Putamen (tissue), 1 donor: Measurements from ENCODE around the gene KCTD18.

ENCODE experiments used
- DNase-seq: peaks from one replicate; pipeline ENCODE4 v3.0.0-alpha.2; 2016; ENCODE audit warnings: low spot score

The KCTD18 gene

GRCh38 chr2:200509612-200510433 is at the start of gene KCTD18:
Gene KCTD18 (minus strand): TSS chr2:200510068. CDS start chr2:200507016, 3,052 bp downstream.
- DNase-seq: peak; percentile 89

GRCh38 chr2:200540793-200541192 is 30.9 kb upstream of the KCTD18 start:
- no peak for DNase-seq

GRCh38 chr2:200538139-200538538 is 28.3 kb upstream of the KCTD18 start:
- DNase-seq: no peak

GRCh38 chr2:200534572-200534971 is 24.7 kb upstream of the KCTD18 start:
- no peak for DNase-seq

GRCh38 chr2:200533754-200534153 is 23.9 kb upstream of the KCTD18 start:
- no peak for DNase-seq

GRCh38 chr2:200528228-200528627 is 18.4 kb upstream of the KCTD18 start:
- DNase-seq: no peak

- DNase-seq: peak; percentile 96
These were observed 16.2 kb upstream of the KCTD18 start, which contains the start of gene SGO2 for GRCh38 chr2:200525882-200526651. Gene SGO2 (plus strand): TSS chr2:200526207. CDS start chr2:200532976, 6,769 bp downstream.

- no peak for DNase-seq
These were observed 15.6 kb upstream of the KCTD18 start for GRCh38 chr2:200525551-200525881.

GRCh38 chr2:200525066-200525465 is 15.2 kb upstream of the KCTD18 start:
- DNase-seq: no peak

GRCh38 chr2:200523604-200524003 is 13.7 kb upstream of the KCTD18 start:
- DNase-seq: no peak

- DNase-seq: no peak
These were observed 13.3 kb upstream of the KCTD18 start for GRCh38 chr2:200523158-200523557.

- DNase-seq: no peak
These were observed 5.3 kb upstream of the KCTD18 start for GRCh38 chr2:200515155-200515554.

- no peak for DNase-seq
These were observed 645 bp downstream of the KCTD18 start for GRCh38 chr2:200509235-200509611.

- no peak for DNase-seq
These were observed 2.7 kb downstream of the KCTD18 start for GRCh38 chr2:200507179-200507578.

- DNase-seq: no peak
These were observed 3.2 kb downstream of the KCTD18 start for GRCh38 chr2:200506679-200507078.

- DNase-seq: no peak
These were observed 7.7 kb downstream of the KCTD18 start for GRCh38 chr2:200502196-200502595.

GRCh38 chr2:200498402-200499162 is 11.3 kb downstream of the KCTD18 start:
- DNase-seq: no peak

GRCh38 chr2:200496696-200497095 is 13.2 kb downstream of the KCTD18 start:
- no peak for DNase-seq

- DNase-seq: no peak
These were observed 15.8 kb downstream of the KCTD18 start for GRCh38 chr2:200494048-200494447.

GRCh38 chr2:200492656-200493055 is 17.2 kb downstream of the KCTD18 start:
- no peak for DNase-seq

- no peak for DNase-seq
These were observed 19.9 kb downstream of the KCTD18 start for GRCh38 chr2:200490001-200490400.

- DNase-seq: no peak
These were observed 21.7 kb downstream of the KCTD18 start for GRCh38 chr2:200488169-200488568.

GRCh38 chr2:200486529-200486928 is 23.3 kb downstream of the KCTD18 start:
- no peak for DNase-seq
